ENCODE measurements around the gene ANAPC5.
"Not testable (repeated sequence)": the region's sequence is repeated elsewhere in the genome, so short reads cannot be mapped to it uniquely, and the experiment has no call there.

The ANAPC5 gene, protein sequence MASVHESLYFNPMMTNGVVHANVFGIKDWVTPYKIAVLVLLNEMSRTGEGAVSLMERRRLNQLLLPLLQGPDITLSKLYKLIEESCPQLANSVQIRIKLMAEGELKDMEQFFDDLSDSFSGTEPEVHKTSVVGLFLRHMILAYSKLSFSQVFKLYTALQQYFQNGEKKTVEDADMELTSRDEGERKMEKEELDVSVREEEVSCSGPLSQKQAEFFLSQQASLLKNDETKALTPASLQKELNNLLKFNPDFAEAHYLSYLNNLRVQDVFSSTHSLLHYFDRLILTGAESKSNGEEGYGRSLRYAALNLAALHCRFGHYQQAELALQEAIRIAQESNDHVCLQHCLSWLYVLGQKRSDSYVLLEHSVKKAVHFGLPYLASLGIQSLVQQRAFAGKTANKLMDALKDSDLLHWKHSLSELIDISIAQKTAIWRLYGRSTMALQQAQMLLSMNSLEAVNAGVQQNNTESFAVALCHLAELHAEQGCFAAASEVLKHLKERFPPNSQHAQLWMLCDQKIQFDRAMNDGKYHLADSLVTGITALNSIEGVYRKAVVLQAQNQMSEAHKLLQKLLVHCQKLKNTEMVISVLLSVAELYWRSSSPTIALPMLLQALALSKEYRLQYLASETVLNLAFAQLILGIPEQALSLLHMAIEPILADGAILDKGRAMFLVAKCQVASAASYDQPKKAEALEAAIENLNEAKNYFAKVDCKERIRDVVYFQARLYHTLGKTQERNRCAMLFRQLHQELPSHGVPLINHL

DNA sequence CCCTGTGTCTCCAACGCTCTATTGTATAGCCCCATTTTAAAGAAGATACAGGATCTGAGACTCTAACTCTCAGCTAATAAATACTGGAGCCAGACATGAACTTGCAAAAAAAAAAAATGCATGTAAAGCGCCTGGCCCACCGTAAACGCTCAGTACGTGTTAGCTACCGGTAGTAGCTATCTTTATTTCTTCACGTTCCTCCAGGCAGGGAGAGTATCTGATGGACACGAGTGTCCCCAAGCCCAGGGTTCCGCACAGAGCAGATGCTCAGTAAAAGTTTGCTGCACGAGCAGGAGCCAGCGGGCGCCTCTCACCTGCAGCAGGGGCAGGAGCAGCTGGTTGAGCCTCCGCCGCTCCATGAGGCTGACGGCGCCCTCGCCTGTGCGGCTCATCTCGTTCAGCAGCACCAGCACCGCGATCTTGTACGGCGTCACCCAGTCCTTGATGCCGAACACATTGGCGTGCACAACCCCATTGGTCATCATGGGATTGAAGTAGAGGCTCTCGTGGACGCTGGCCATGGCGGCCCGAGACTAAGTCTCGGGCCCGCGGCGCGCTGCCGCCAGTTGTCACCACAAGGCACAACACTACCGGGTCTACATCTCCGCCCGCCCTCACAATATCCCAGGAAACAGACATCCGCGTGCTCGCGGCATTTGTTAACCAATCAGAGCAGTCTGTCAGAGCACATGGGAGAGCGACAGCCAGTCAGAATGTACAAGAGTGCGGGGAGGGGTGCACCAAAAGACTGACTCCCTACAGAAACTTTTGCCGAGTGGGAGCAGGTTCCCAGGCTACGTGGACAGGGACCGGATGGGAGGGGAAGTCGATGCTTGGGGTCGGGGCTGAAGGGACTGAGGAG, at the start of gene ANAPC5:
TSS of gene ANAPC5 (minus strand) at position 592 of the 862 bp plus-strand sequence. CDS start at position 521, 71 bp downstream.
- DNase-seq: peak; percentile 97 to 98

DNA sequence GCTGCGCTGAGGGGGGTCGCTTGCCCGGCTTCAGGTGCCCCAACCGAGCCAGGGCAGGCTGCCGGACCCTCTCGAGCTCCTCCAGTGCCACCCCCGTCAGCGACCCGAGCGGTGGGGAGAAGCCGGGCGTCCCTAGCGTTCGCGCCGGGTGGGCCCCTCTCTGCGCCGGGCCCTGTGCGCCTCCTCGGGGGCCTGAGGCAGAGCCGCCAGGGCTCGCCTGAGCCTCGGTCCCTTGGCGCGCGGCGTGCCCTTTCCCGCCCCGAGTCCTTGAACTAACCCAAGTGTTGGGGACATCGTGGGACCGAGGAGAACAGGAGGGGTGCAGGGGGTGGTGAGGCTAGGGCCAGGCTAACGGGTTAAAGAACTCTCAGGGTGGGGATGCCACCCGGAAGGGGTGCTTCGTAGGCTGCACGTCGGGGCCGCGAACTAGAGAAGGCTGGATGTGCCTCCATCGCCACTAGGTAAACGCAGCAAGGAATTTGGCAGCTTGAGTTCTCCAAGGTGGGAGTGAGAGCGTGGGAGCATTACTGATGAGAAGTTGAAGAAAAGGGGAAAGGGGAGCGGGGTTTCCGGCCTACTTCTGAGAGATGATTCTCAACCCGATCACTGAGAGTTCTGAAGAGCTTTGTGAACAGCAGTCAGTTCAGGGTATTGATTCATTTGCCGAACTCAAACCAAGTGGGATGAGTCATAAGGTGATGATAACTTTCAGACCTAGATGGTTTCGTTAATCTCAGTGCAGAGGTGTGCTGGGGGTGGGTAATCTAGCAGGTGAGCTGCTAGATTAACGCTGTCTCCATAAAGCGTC, 48.3 kb upstream of the ANAPC5 start:
- DNase-seq: peak; percentile 25 to 32

DNA sequence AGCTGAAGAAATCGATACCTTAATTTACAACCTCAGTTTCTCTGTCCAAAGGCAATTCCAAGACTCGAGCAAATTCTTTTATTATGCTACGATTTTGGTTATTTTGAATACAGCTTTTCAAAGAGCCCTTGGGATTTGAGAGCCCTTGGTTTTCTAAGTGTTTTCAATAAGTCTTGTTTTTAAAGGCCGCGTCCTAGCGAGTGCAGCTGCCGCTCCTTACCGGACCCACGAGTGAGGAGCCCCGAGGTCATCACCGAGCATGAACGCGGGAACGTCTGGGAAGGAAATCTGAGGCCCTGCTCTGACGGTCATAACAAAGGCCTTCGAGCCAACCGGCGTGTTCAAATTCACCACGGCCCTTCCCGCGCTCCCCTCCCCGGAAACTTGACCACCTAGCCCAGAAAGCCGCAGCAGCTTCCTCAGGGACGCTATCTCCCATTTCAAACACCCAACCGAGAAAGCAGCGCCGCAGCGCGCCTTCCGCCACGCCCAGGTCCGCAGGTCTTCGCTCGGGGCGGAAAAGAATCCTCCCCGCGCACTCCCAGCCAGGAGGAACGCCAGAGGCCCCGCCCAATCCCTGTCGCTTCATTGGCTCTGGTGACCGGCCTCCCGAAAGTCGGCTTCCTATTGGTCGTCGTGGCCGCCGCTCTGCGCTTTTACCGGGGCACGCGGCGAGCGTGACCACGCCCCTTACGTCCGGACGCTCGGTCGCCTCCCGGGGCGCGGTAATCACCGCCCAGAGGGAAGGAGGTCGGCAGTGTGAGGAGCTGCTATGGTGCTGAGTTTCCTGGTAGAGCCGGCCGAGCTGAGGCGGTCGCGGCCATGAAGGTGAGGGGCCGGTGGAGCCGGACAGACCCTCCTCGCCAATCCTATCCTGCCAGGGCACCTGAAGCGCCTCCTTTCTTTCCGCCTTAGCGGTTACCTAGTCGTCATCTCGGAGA, 47.5 kb upstream of the ANAPC5 start, which contains the start of gene RNF34:
TSS of gene RNF34 (plus strand) at position 728 of the 941 bp plus-strand sequence. CDS start at position 823, 95 bp downstream.
- DNase-seq: peak; percentile 98

DNA sequence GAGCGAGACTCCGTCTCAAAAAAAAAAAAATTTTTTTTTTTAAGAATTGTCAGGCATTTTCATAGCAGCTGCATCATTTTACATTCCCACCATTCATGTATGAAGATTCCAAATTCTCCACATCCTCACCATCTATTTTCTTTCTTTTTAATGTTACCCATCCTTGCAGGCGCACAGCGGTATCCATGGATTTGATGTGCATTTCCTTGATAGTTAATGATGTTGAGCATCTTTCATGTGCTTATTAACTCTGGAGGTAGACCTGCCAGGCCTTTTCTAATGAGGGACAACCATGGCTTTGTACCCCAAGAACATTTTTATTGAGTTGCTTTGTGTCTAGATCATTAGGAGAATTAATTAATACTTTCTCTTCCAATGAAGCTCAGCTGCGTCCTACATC, 46.1 kb upstream of the ANAPC5 start:
- DNase-seq: no peak

DNA sequence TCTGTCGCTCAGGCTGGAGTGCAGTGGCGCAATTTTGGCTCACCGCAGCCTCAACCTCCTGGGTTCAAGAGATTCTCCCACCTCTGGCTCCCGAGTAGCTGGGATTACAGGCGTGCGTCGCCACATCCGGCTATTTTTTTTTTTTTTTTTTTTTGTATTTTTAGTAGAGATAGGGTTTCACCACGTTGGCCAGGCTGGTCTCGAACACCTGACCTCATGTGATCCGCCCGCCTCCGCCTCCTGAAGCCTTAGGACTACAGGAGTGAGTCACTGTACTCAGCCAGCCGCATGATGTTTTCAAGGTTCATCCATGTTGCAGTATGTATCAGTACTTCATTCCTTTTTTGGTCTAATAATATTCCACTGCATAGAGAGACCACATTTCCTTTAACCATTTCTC, 45.3 kb upstream of the ANAPC5 start:
- DNase-seq: no peak

DNA sequence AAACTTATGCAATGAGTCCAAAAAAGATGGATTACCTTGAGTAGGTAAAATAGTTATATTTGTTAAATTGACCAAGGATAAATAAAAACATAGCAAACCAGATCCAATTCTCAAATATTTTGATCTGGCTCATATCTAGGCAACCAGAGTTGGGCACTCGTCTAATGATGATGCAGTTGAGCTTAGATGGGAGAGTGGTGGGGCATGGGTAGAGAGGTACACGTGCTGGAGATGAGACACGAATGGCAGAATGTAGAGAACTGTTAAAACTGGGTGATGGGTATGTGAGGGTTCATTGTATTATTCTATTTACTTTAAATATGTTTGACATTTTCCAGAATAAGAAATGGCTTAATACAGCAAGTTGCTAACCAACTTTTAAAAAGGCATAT, 40.1 kb upstream of the ANAPC5 start:
- no peak for DNase-seq

DNA sequence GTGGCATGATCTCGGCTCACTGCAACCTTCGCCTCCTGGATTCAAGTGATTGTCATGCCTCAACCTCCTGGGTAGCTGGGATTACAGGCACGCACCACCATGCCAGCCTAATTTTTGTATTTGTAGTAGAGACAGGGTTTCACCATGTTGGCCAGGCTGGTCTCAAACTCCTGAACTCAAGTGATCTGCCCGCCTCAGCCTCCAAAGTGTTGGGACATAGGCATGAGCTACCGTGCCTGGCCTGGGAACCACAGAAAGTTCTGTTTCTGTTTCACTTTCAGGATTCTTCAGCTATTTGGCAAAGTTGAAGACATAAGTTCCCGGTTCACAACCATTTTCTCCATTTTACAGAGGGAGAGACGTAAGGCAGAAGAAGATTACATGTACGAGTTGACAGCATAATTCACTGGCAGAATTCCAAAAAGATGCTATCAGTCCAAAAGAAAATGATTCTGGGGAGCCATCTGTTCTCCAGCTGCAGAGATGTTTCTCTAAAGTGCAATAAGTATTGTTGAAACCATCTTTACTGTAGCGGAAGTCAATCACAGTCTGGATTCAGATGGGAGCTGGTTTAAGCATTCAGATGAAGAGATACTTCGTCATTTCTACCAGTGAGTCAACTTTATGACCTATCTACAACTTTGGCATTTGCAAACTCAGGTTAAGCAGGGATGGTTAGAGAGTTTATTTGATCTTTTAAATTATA, 39.6 kb upstream of the ANAPC5 start:
- peak; percentile 83 to 89 for DNase-seq

DNA sequence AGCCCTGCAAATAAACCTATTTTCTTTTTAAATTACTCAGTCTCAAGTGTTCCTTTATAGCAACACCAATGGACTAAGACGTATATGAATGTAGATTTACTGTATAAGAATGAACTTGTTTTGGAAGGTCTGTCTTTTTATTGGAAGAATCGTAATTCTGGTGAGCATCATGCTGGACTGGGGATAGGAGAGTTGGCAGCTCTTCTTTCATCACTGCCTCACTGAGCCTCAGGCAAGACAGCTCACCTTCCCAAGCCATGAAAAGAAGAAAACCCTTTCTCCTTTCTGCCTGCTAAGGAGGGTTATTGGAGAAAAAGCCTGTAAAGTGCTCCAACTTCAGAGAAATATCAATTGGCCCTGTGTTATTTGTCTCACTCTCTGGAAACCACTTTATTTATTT, 38.6 kb upstream of the ANAPC5 start:
- no peak for DNase-seq

DNA sequence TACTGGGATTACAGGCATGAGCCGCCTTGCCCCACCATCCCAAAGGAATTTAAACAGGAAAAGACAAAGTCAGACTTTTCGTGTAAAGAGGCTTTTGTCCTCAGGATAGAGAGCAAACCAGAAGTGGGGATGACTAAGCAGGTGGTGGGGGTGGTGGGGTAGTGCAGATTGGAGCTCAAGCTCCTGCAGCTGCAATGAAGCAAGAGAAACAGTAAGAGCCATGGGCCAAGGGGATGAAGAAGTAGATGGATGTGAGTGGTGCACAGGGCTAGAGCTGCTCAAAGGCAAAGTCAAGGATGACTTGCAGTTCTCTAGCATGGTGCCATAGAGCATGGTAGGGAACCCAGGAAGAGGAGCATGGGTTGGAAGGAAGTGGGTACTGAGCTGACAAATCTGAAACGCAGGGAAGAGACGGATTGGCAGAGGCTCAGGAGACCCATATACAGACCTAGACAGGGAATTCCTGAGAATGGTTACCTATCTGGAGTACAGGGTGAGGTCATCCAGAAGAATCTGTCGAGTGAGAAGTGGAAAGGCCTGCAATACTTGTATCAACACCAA, 36.3 kb upstream of the ANAPC5 start:
- peak; percentile 21 to 30 for DNase-seq

DNA sequence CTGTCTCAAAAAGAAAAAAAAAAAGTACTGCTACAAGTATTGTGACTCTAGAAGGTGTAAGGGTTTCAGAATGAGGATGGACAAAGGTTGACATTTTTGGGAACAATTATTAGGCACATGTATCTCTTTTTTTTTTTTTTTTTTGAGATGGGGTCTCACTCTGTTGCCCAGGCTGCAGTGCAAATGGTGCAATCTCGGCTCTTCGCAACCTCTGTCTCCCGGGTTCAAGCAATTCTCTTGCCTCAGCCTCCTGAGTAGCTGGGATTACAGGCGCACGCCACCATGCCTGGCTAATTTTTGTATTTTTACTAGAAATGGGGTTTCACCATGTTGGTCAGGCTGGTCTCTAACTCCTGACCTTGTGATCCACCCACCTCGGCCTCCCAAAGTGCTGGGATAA, 32.7 kb upstream of the ANAPC5 start:
- not testable (repeated sequence) for DNase-seq

DNA sequence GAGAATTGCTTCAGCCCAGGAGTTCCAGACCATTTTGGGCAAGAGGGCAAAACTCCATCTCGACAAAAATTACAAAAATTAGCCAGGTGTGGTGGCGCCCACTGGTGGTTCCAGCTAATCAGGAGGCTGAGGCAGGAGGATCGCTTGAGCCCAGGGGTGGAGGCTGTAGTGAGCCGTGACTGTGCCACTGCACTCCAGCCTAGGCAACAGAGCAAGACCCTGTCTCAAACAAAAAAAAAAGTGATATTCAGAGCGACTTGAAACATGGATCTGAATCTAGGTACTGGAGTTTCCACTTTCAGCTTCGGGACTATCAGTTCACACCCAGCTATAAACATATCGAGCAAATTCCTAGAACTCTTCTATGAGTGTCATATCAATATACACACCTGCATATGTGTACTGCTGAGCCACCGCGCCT, 31.4 kb upstream of the ANAPC5 start:
- no peak for DNase-seq

DNA sequence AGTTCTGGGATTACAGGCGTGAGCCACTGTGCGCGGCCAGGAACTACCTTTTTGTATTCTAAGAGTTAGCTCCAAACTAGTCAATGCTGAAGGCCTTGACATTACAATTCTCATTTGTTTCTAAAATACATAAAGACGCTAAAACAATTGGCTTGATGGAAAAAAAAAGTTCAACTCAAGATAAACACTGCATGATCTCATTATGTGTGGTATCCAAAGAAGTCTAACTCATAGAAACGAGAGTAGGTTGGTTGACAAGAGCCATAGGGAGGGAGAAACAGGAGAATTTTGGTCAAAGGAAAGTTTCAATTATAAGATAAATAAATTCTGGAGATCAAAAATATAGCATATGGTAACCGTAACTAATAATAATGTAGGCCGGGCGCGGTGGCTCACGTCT, 27.7 kb upstream of the ANAPC5 start:
- no peak for DNase-seq

DNA sequence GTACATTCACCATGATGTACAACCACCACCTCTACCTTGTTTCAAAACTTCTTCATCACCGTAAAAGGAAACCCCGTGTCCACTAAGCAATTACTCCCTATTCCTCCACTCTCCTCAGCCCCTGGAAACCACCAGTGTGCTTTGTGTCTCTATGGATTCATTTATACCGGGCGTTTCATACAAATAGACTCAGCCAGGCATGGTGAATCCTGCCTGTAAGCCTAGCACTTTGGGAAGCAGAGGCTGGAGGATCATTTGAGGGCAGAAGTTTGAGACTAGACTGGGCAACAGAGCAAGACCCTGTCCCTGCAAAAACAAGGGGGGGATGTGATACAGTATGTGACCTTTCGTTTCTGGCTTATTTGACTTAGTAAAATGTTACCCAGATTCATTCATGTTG, 26.5 kb upstream of the ANAPC5 start:
- DNase-seq: no peak

DNA sequence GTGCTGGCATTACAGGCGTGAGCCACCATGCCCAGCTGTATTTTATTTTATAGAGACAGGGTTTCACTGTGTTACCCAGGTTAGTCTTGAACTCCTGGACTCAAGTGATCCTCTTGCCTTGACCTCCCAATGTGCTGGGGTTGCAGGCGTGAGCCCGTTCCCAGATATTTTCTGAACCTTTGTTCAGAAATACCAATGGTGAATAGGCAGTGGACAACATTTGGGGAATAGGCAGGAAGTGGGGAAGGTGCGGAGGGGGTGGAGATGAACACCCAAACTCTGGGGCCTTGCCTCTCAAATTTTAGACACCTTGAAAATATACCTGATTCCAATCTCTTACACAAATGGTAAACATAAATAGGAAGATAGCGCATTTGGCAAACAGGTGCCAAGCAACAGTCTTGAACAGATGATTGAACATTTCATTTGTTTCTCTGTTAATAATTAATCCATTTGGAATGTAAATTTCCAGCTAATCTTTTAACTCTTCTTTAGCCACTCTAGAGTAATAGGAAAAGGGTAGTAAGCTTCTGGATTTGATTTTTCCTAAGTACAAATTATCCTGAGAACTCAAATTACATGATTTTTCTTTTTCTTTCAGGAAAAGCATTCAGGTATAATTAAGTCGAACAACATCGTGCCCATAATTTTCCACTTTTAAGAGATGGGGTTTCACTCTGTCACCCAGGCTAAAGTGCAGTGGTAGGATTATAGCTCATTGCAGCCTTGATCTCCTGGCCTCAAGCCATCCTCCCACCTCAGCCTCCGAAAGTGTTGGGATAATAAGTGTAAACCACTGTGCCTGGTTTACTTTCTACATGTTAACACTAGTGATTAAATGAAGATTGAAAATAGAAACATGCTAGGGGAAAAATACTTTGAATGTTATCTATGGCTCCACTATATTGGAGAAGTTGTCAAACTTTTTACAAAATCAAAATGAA, 24.8 kb upstream of the ANAPC5 start:
- no peak for DNase-seq

DNA sequence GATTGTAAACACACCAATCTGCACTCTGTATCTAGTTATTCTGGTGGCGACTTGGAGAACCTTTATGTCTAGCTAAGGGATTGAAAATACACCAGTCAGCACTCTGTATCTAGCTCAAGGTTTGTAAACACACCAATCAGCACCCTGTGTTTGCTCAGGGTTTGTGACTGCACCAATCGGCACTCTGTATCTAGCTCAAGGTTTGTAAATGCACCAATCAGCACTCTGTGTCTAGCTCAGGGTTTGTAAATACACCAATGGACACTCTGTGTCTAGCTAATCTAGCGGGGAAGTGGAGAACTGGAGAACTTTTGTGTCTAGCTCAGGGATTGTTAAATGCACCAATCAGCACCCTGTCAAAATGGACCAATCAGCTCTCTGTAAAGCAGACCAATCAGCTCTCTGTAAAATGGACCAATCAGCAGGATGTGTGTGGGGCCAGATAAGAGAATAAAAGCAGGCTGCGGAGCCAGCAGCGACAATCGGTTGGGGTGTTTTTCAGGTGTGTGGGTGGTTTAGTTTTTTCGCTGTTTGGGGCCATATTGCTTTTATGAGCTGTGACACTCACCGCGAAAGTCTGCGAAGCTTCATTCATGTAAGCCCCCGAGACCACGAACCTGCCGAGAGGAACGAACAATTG, 22.9 kb upstream of the ANAPC5 start:
- DNase-seq: not testable (repeated sequence)

DNA sequence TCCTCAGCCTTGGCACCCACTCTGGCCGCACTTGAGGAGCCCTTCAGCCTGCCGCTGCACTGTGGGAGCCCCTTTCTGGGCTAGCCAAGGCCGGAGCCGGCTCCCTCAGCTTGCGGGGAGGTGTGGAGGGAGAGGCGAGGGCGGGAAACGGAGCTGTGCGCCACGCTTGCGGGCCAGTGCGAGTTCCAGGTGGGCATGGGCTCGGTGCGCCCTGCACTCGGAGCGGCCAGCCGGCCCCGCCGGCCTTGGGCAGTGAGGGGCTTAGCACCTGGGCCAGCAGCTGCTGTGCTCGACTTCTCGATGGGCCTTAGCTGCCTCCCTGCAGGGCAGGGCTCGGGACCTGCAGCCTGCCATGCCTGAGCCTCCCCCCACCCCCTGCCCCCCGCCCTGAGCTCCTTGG, 22.1 kb upstream of the ANAPC5 start:
- not testable (repeated sequence) for DNase-seq

DNA sequence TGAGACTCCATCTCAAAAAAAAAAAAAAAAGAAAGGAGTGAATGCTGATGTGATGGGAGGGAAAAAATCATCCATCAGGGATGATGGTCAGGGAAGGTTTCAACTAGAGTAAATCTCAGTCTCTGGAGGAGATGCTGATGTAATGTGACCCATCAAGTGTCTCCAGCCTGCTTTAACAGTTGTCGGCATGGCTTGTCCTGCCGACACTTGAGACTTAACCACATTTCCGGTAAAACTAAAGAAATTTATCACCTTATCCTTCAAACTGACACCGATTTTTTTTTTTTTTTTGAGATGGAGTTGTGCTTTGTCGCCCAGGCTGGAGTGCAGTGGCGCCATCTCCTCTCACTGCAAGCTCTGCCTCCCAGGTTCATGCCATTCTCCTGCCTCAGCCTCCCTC, 21.5 kb upstream of the ANAPC5 start:
- no peak for DNase-seq

DNA sequence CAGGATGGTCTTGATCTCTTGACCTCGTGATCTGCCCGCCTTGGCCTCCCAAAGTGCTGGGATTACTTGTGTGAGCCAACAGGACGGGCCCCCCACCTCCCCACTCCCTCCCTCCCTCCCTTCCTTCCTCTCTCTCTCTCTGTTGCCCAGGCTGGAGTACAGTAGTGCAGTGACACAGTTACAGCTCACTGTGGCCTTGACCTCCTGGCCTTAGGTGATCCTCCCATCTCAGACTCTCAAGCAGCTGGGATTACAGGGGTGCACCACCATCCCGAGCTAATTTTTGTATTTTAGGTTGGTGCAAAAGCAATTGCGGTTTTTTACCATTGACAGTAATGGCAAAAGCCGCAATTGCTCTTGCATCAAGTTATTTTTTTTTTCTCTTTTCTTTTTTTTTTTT, 19.2 kb upstream of the ANAPC5 start:
- no peak for DNase-seq

Measured in inflammatory macrophage treated with lipopolysaccharide for 1 hour (primary cell).